Measurements from ENCODE around the gene ADCY3.

Gene ADCY3

GRCh38 chr2:24821433-24821891 is 98.6 kb downstream of the ADCY3 start:
- no peak for ATAC-seq
- no peak for TF ChIP-seq GLIS3 (CRISPR knock-in tag; IDR thresholded peaks at IDR 0.05)
- no peak for TF ChIP-seq CREB5 (CRISPR knock-in tag; IDR thresholded peaks at IDR 0.05; ENCODE audit: low read depth)
- TF ChIP-seq ESRRG (CRISPR knock-in tag; IDR thresholded peaks at IDR 0.05): no peak
- TF ChIP-seq ZNF565 (CRISPR knock-in tag; conservative IDR thresholded peaks at IDR 0.05; ENCODE audit: low read depth): no peak
- TF ChIP-seq TCF4 (CRISPR knock-in tag; IDR thresholded peaks at IDR 0.05; ENCODE audit: borderline replicate concordance): no peak
- no peak for TF ChIP-seq ARNTL (CRISPR knock-in tag; IDR thresholded peaks at IDR 0.05; ENCODE audit: borderline replicate concordance, low read depth)
- TF ChIP-seq OSR1 (CRISPR knock-in tag; IDR thresholded peaks at IDR 0.05): no peak
- no peak for TF ChIP-seq CSRNP3 (CRISPR knock-in tag; IDR thresholded peaks at IDR 0.05)
- TF ChIP-seq CSDC2 (CRISPR knock-in tag; IDR thresholded peaks at IDR 0.05): no peak
- TF ChIP-seq ISL1 (CRISPR knock-in tag; IDR thresholded peaks at IDR 0.05): no peak
- TF ChIP-seq PATZ1 (CRISPR knock-in tag; IDR thresholded peaks at IDR 0.05; ENCODE audit: borderline replicate concordance): no peak
- TF ChIP-seq RARB (CRISPR knock-in tag; IDR thresholded peaks at IDR 0.05): no peak
- TF ChIP-seq ZFP30 (CRISPR knock-in tag; IDR thresholded peaks at IDR 0.05): no peak
- no peak for TF ChIP-seq TSHZ2 (CRISPR knock-in tag; IDR thresholded peaks at IDR 0.05)
- no peak for TF ChIP-seq BACH2 (CRISPR knock-in tag; IDR thresholded peaks at IDR 0.05; ENCODE audit: borderline replicate concordance)
- TF ChIP-seq SNAI2 (CRISPR knock-in tag; IDR thresholded peaks at IDR 0.05): no peak
- TF ChIP-seq POU6F1 (CRISPR knock-in tag; IDR thresholded peaks at IDR 0.05; ENCODE audit: borderline replicate concordance, low read depth): no peak

- no peak for ATAC-seq
Observed at GRCh38 chr2:24820598-24821432, 99.2 kb downstream of the ADCY3 start.

More at GRCh38 chr2:24820598-24821432, 99.2 kb downstream of the ADCY3 start:
- TF ChIP-seq POU6F1 (CRISPR knock-in tag; IDR thresholded peaks at IDR 0.05; ENCODE audit: borderline replicate concordance, low read depth) (no peak), RARB (CRISPR knock-in tag; IDR thresholded peaks at IDR 0.05) (no peak), ESRRG (CRISPR knock-in tag; IDR thresholded peaks at IDR 0.05) (no peak), TOX (CRISPR knock-in tag; IDR thresholded peaks at IDR 0.05; ENCODE audit: borderline replicate concordance) (no peak), PPARA (CRISPR knock-in tag; IDR thresholded peaks at IDR 0.05; ENCODE audit: borderline replicate concordance) (no peak), SNAI2 (CRISPR knock-in tag; IDR thresholded peaks at IDR 0.05) (no peak), CREB5 (CRISPR knock-in tag; IDR thresholded peaks at IDR 0.05; ENCODE audit: low read depth) (no peak), ZC3H10 (CRISPR knock-in tag; IDR thresholded peaks at IDR 0.05) (no peak)

All from SK-N-SH treated with all-trans-retinoic acid at 6 μM for 48 hours (cell line).